ENCODE data around the gene RETREG1.
A peak's percentile ranks its signal among the peaks of the same experiment; 100 is the strongest.
"Not testable (repeated sequence)": the region's sequence is repeated elsewhere in the genome, so short reads cannot be mapped to it uniquely, and the experiment has no call there.

RETREG1 gene

GRCh38 chr5:16642867-16643266, 26.1 kb upstream of the RETREG1 start:
- peaks cover 3% of the 10 kb centered on the region for H3K9me3 ChIP-seq (ENCODE audit: low read length)
- no peak overlapping the region for H3K4me3 ChIP-seq (ENCODE audit: low read length)
- no peaks in the 10 kb centered on the region for H3K27me3 ChIP-seq (ENCODE audit: insufficient read depth, low read length)
- peaks cover 11% of the 10 kb centered on the region for H3K4me1 ChIP-seq (ENCODE audit: insufficient read depth, low read length)
- no peaks in the 10 kb centered on the region for H3K36me3 ChIP-seq (ENCODE audit: insufficient read depth, low read length)
- H2AFZ ChIP-seq (ENCODE audit: low read depth, low read length), result no peak overlapping the region

- Histone ChIP-seq H3K4me3 (ENCODE audit: low read length) (no peak overlapping the region), H3K27me3 (ENCODE audit: insufficient read depth, low read length) (no peaks in the 10 kb centered on the region), H3K9me3 (ENCODE audit: low read length) (peaks cover 3% of the 10 kb centered on the region), H3K36me3 (ENCODE audit: insufficient read depth, low read length) (no peaks in the 10 kb centered on the region), H2AFZ (ENCODE audit: low read depth, low read length) (no peak overlapping the region), H3K4me1 (ENCODE audit: insufficient read depth, low read length) (peaks cover 11% of the 10 kb centered on the region)
Measured at GRCh38 chr5:16639206-16639605, 22.4 kb upstream of the RETREG1 start.

- Histone ChIP-seq H2AFZ (ENCODE audit: low read depth, low read length) (no peak overlapping the region), H3K4me1 (ENCODE audit: insufficient read depth, low read length) (no peaks in the 10 kb centered on the region), H3K9me3 (ENCODE audit: low read length) (no peaks in the 10 kb centered on the region), H3K36me3 (ENCODE audit: insufficient read depth, low read length) (no peaks in the 10 kb centered on the region), H3K4me3 (ENCODE audit: low read length) (no peak overlapping the region), H3K27me3 (ENCODE audit: insufficient read depth, low read length) (no peaks in the 10 kb centered on the region)
Measured at GRCh38 chr5:16628376-16628775, 11.6 kb upstream of the RETREG1 start.

- no peaks in the 10 kb centered on the region for H3K4me1 ChIP-seq (ENCODE audit: insufficient read depth, low read length)
- no peak overlapping the region for H3K4me3 ChIP-seq (ENCODE audit: low read length)
- no peaks in the 10 kb centered on the region for H3K9me3 ChIP-seq (ENCODE audit: low read length)
- H3K36me3 ChIP-seq (ENCODE audit: insufficient read depth, low read length), result no peaks in the 10 kb centered on the region
- H2AFZ ChIP-seq (ENCODE audit: low read depth, low read length), result no peak overlapping the region
- H3K27me3 ChIP-seq (ENCODE audit: insufficient read depth, low read length), result no peaks in the 10 kb centered on the region
Measured at GRCh38 chr5:16626696-16627264, 10.0 kb upstream of the RETREG1 start.

GRCh38 chr5:16625096-16625495, 8.3 kb upstream of the RETREG1 start:
- H3K36me3 ChIP-seq (ENCODE audit: insufficient read depth, low read length), result no peaks in the 10 kb centered on the region
- H3K9me3 ChIP-seq (ENCODE audit: low read length), result no peaks in the 10 kb centered on the region
- no peaks in the 10 kb centered on the region for H3K27me3 ChIP-seq (ENCODE audit: insufficient read depth, low read length)
- no peak overlapping the region for H2AFZ ChIP-seq (ENCODE audit: low read depth, low read length)
- H3K4me3 ChIP-seq (ENCODE audit: low read length), result no peak overlapping the region
- H3K4me1 ChIP-seq (ENCODE audit: insufficient read depth, low read length), result no peaks in the 10 kb centered on the region

- H3K4me1 ChIP-seq (ENCODE audit: insufficient read depth, low read length), result peaks cover 10% of the 10 kb centered on the region
- no peak overlapping the region for H2AFZ ChIP-seq (ENCODE audit: low read depth, low read length)
- peaks cover 38% of the 10 kb centered on the region for H3K27me3 ChIP-seq (ENCODE audit: insufficient read depth, low read length)
- H3K36me3 ChIP-seq (ENCODE audit: insufficient read depth, low read length), result no peaks in the 10 kb centered on the region
- peaks cover 4% of the 10 kb centered on the region for H3K9me3 ChIP-seq (ENCODE audit: low read length)
- no peak overlapping the region for H3K4me3 ChIP-seq (ENCODE audit: low read length)
Measured at GRCh38 chr5:16619136-16619535, 2.3 kb upstream of the RETREG1 start.

GRCh38 chr5:16618138-16618897, 1.5 kb upstream of the RETREG1 start:
- Histone ChIP-seq H3K9me3 (ENCODE audit: low read length) (peaks cover 4% of the 10 kb centered on the region), H3K36me3 (ENCODE audit: insufficient read depth, low read length) (no peaks in the 10 kb centered on the region), H2AFZ (ENCODE audit: low read depth, low read length) (no peak overlapping the region), H3K4me3 (ENCODE audit: low read length) (no peak overlapping the region), H3K27me3 (ENCODE audit: insufficient read depth, low read length) (peaks cover 44% of the 10 kb centered on the region), H3K4me1 (ENCODE audit: insufficient read depth, low read length) (peaks cover 10% of the 10 kb centered on the region)

GRCh38 chr5:16617274-16617968, 624 bp upstream of the RETREG1 start:
- Histone ChIP-seq H3K36me3 (ENCODE audit: insufficient read depth, low read length) (no peaks in the 10 kb centered on the region), H3K9me3 (ENCODE audit: low read length) (peaks cover 4% of the 10 kb centered on the region), H2AFZ (ENCODE audit: low read depth, low read length) (peak overlapping the region; percentile 76), H3K4me3 (ENCODE audit: low read length) (peak overlapping the region; percentile 57), H3K4me1 (ENCODE audit: insufficient read depth, low read length) (peaks cover 10% of the 10 kb centered on the region), H3K27me3 (ENCODE audit: insufficient read depth, low read length) (peaks cover 47% of the 10 kb centered on the region)

GRCh38 chr5:16615741-16616535, 859 bp downstream of the RETREG1 start:
- Histone ChIP-seq H3K9me3 (ENCODE audit: low read length) (peaks cover 4% of the 10 kb centered on the region), H3K4me3 (ENCODE audit: low read length) (peak overlapping the region; percentile 57), H3K4me1 (ENCODE audit: insufficient read depth, low read length) (peaks cover 10% of the 10 kb centered on the region), H2AFZ (ENCODE audit: low read depth, low read length) (peak overlapping the region; percentile 76), H3K27me3 (ENCODE audit: insufficient read depth, low read length) (peaks cover 49% of the 10 kb centered on the region), H3K36me3 (ENCODE audit: insufficient read depth, low read length) (no peaks in the 10 kb centered on the region)

- Histone ChIP-seq H3K9me3 (ENCODE audit: low read length) (no peaks in the 10 kb centered on the region), H3K4me1 (ENCODE audit: insufficient read depth, low read length) (peaks cover 5% of the 10 kb centered on the region), H3K27me3 (ENCODE audit: insufficient read depth, low read length) (peaks cover 29% of the 10 kb centered on the region), H2AFZ (ENCODE audit: low read depth, low read length) (no peak overlapping the region), H3K36me3 (ENCODE audit: insufficient read depth, low read length) (no peaks in the 10 kb centered on the region), H3K4me3 (ENCODE audit: low read length) (no peak overlapping the region)
Measured at GRCh38 chr5:16612007-16612406, 4.8 kb downstream of the RETREG1 start.

GRCh38 chr5:16610896-16611295, 5.9 kb downstream of the RETREG1 start:
- H2AFZ ChIP-seq (ENCODE audit: low read depth, low read length); H3K4me3 ChIP-seq (ENCODE audit: low read length); H3K9me3 ChIP-seq (ENCODE audit: low read length); H3K4me1 ChIP-seq (ENCODE audit: insufficient read depth, low read length); H3K36me3 ChIP-seq (ENCODE audit: insufficient read depth, low read length): not testable (repeated sequence)
- peaks cover 26% of the 10 kb centered on the region for H3K27me3 ChIP-seq (ENCODE audit: insufficient read depth, low read length)

GRCh38 chr5:16609412-16609811, 7.4 kb downstream of the RETREG1 start:
- Histone ChIP-seq H3K27me3 (ENCODE audit: insufficient read depth, low read length) (peaks cover 21% of the 10 kb centered on the region), H3K4me3 (ENCODE audit: low read length) (no peak overlapping the region), H3K9me3 (ENCODE audit: low read length) (no peaks in the 10 kb centered on the region), H2AFZ (ENCODE audit: low read depth, low read length) (no peak overlapping the region), H3K36me3 (ENCODE audit: insufficient read depth, low read length) (no peaks in the 10 kb centered on the region), H3K4me1 (ENCODE audit: insufficient read depth, low read length) (no peaks in the 10 kb centered on the region)

GRCh38 chr5:16606628-16607027, 10.2 kb downstream of the RETREG1 start:
- H3K36me3 ChIP-seq (ENCODE audit: insufficient read depth, low read length), result no peaks in the 10 kb centered on the region
- no peaks in the 10 kb centered on the region for H3K9me3 ChIP-seq (ENCODE audit: low read length)
- H3K27me3 ChIP-seq (ENCODE audit: insufficient read depth, low read length), result peaks cover 13% of the 10 kb centered on the region
- H2AFZ ChIP-seq (ENCODE audit: low read depth, low read length), result no peak overlapping the region
- H3K4me1 ChIP-seq (ENCODE audit: insufficient read depth, low read length), result no peaks in the 10 kb centered on the region
- no peak overlapping the region for H3K4me3 ChIP-seq (ENCODE audit: low read length)

Data from neuron (in vitro differentiated cells).